ENCODE measurements around the gene FSIP1. TPM values are rescaled to one million over a fixed set of nuclear protein-coding genes. Genes with fewer than 3 reads are reported as not detected.

Gene FSIP1
- total RNA-seq, 1 experiment from 2014 or later = 0.79 TPM

DNA sequence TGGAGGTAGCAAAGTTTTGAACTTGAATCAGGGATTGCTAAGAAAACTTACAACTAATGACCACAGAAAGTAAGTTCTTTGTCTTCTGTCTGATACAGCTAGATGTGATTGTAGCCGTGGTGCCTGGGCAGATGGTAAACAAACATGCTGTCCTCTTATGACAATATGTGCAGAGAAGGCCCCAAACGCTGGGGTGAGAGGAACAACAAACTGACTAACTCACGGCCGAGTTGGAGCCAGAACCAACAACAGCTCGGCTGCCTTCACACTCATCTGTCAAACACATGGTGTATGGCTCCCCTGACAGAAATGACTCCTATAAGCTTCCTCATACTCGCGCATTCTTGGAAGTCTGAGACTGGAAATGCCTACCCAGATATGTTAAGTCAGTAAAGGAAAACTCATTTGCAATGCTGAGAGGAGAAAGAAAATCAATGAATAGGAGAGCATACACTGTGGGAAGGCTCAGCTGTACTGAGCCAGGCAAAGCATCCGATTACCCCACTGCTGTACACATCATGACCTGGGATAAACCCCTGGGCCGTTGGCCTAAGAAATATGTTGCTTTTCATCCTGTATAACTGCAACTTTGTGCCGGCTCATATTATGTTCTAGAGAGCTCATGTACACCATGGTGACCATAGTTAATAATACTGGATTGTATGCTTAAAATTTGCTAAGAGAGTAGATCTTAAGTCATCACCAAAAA is 196.1 kb downstream of the FSIP1 start:
- 0 out of 2 replicates have a peak overlapping the region, but pooled peaks have one; percentile 9 for H3K27ac ChIP-seq
- peaks cover 60% of the 10 kb centered on the region for H3K4me1 ChIP-seq (replicated peaks)
- DNase-seq (ENCODE audit: low read depth in 1 of 2, low spot score in 2 of 2) = peak; percentile 28 to 61
- H3K36me3 ChIP-seq = peaks cover 99% of the 10 kb centered on the region
- H3K9me3 ChIP-seq (replicated peaks) = 0 out of 2 replicates have a peak, but pooled peaks cover 3% of the 10 kb centered on the region
- H3K4me3 ChIP-seq = no peak overlapping the region
- H3K27me3 ChIP-seq (replicated peaks) = no peaks in the 10 kb centered on the region

GRCh38 chr15:39585871-39586301 is 196.8 kb downstream of the FSIP1 start:
- Histone ChIP-seq H3K4me3 (no peak overlapping the region), H3K27me3 (replicated peaks) (no peaks in the 10 kb centered on the region), H3K36me3 (peaks cover 99% of the 10 kb centered on the region), H3K27ac (0 out of 2 replicates have a peak overlapping the region, but pooled peaks have one; percentile 9), H3K9me3 (replicated peaks) (0 out of 2 replicates have a peak, but pooled peaks cover 3% of the 10 kb centered on the region), H3K4me1 (replicated peaks) (peaks cover 53% of the 10 kb centered on the region)
- DNase-seq (ENCODE audit: low read depth in 1 of 2, low spot score in 2 of 2) = peak in 1 of 2 experiments; percentile 9

GRCh38 chr15:39585389-39585841 is 197.2 kb downstream of the FSIP1 start:
- Histone ChIP-seq H3K36me3 (peaks cover 94% of the 10 kb centered on the region), H3K4me1 (replicated peaks) (peaks cover 55% of the 10 kb centered on the region), H3K4me3 (no peak overlapping the region), H3K27me3 (replicated peaks) (no peaks in the 10 kb centered on the region), H3K27ac (no peak overlapping the region), H3K9me3 (replicated peaks) (0 out of 2 replicates have a peak, but pooled peaks cover 3% of the 10 kb centered on the region)
- DNase-seq (ENCODE audit: low read depth in 1 of 2, low spot score in 2 of 2) = peak in 1 of 2 experiments; percentile 8

GRCh38 chr15:39584662-39585388 is 197.8 kb downstream of the FSIP1 start:
- peaks cover 59% of the 10 kb centered on the region for H3K4me1 ChIP-seq (replicated peaks)
- H3K36me3 ChIP-seq = peaks cover 88% of the 10 kb centered on the region
- no peak overlapping the region for H3K27ac ChIP-seq

DNA sequence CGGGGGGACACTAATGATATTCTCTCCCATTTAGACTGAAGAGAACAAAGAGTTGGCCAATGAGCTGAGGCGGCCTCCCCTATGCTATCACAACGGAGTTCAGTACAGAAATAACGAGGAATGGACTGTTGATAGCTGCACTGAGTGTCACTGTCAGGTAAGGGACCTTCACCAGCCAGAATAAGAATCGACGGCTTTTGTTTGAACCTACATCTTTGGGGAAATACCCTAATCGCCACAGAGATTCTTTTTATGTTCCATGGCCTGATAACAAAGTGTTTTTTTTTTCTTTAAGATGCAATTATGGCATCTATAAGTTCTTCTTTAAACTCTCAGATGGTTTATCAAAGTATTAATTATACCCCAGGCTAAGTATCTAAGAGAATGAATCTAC is 198.4 kb downstream of the FSIP1 start:
- H3K9me3 ChIP-seq (replicated peaks) = 0 out of 2 replicates have a peak, but pooled peaks cover 3% of the 10 kb centered on the region
- H3K36me3 ChIP-seq = peaks cover 83% of the 10 kb centered on the region
- H3K4me3 ChIP-seq = no peak overlapping the region; the same call in 1 of the 2 replicates
- H3K27me3 ChIP-seq (replicated peaks) = no peaks in the 10 kb centered on the region
- no peak for DNase-seq (ENCODE audit: low read depth in 1 of 2, low spot score in 2 of 2)
- peaks cover 65% of the 10 kb centered on the region for H3K4me1 ChIP-seq (replicated peaks)
- H3K27ac ChIP-seq = no peak overlapping the region

More at GRCh38 chr15:39584662-39585388, 197.8 kb downstream of the FSIP1 start:
- DNase-seq (ENCODE audit: low read depth in 1 of 2, low spot score in 2 of 2) = no peak
- no peaks in the 10 kb centered on the region for H3K27me3 ChIP-seq (replicated peaks)
- 0 out of 2 replicates have a peak, but pooled peaks cover 3% of the 10 kb centered on the region for H3K9me3 ChIP-seq (replicated peaks)
- H3K4me3 ChIP-seq = no peak overlapping the region

GRCh38 chr15:39583596-39584265 is 198.9 kb downstream of the FSIP1 start:
- Histone ChIP-seq H3K9me3 (replicated peaks) (0 out of 2 replicates have a peak, but pooled peaks cover 3% of the 10 kb centered on the region), H3K36me3 (peaks cover 77% of the 10 kb centered on the region), H3K27ac (no peak overlapping the region), H3K4me1 (replicated peaks) (peaks cover 70% of the 10 kb centered on the region), H3K4me3 (peak overlapping the region; percentile 65), H3K27me3 (replicated peaks) (no peaks in the 10 kb centered on the region)
- peak; percentile 23 to 54 for DNase-seq (ENCODE audit: low read depth in 1 of 2, low spot score in 2 of 2)

DNA sequence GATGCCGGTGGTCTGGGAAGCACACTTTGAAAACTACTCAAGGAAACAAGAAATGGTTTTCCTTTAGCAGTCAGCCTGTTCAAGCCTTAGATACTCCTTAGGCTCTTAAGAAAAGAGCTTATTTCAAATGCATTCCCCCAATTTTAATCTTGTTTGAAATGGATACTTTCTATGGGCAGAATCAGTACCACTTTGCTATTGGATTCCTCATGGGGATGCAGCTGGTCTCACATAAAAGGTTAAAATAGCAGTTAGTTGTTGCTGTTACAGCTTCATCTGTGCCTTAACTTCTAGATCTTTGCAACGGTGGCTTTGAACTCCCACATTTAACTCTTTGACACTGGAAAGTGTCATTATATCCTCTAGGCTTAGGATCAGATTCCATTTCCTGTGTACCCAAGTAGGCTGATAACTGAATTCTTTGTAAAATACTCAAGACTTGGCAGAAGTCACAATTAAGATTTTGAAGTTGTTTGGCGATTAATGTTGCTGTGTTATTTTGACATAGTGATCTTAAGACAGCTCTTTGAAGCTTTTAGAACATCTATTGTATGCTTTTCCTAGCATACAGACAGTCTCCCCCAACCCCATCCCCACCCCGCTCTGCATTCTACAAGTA is 199.6 kb downstream of the FSIP1 start:
- peak overlapping the region; percentile 65 for H3K4me3 ChIP-seq
- H3K27me3 ChIP-seq (replicated peaks) = no peaks in the 10 kb centered on the region
- 0 out of 2 replicates have a peak, but pooled peaks cover 3% of the 10 kb centered on the region for H3K9me3 ChIP-seq (replicated peaks)
- H3K36me3 ChIP-seq = peaks cover 71% of the 10 kb centered on the region
- no peak overlapping the region for H3K27ac ChIP-seq
- peak in 1 of 2 experiments; percentile 34 for DNase-seq (ENCODE audit: low read depth in 1 of 2, low spot score in 2 of 2)
- H3K4me1 ChIP-seq (replicated peaks) = peaks cover 76% of the 10 kb centered on the region

DNA sequence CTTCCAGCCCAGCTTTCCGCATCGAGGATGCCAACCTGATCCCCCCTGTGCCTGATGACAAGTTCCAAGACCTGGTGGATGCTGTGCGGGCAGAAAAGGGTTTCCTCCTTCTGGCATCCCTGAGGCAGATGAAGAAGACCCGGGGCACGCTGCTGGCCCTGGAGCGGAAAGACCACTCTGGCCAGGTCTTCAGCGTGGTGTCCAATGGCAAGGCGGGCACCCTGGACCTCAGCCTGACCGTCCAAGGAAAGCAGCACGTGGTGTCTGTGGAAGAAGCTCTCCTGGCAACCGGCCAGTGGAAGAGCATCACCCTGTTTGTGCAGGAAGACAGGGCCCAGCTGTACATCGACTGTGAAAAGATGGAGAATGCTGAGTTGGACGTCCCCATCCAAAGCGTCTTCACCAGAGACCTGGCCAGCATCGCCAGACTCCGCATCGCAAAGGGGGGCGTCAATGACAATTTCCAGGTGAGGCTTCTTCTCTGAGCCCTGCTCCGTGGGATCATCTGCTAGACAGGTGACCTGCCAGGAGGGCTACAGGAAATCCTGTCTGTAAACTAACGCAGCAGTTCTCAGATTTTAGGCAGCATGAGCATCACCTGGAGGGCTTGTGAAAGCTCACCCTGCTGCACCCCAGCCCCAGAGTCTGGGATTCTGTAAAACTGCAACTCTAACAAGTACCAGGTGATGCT is 200.2 kb downstream of the FSIP1 start:
- H3K36me3 ChIP-seq = peaks cover 64% of the 10 kb centered on the region
- H3K4me3 ChIP-seq = peak overlapping the region; percentile 65
- peaks cover 70% of the 10 kb centered on the region for H3K4me1 ChIP-seq (replicated peaks)
- H3K27me3 ChIP-seq (replicated peaks) = no peaks in the 10 kb centered on the region
- 0 out of 2 replicates have a peak, but pooled peaks cover 3% of the 10 kb centered on the region for H3K9me3 ChIP-seq (replicated peaks)
- H3K27ac ChIP-seq = no peak overlapping the region
- peak; percentile 41 to 56 for DNase-seq (ENCODE audit: low read depth in 1 of 2, low spot score in 2 of 2)

- DNase-seq (ENCODE audit: low read depth in 1 of 2, low spot score in 2 of 2) = peak; percentile 59 to 62
- peak overlapping the region; percentile 65 for H3K4me3 ChIP-seq
- H3K9me3 ChIP-seq (replicated peaks) = 0 out of 2 replicates have a peak, but pooled peaks cover 3% of the 10 kb centered on the region
- peaks cover 68% of the 10 kb centered on the region for H3K4me1 ChIP-seq (replicated peaks)
- no peak overlapping the region for H3K27ac ChIP-seq
- H3K36me3 ChIP-seq = peaks cover 58% of the 10 kb centered on the region
- no peaks in the 10 kb centered on the region for H3K27me3 ChIP-seq (replicated peaks)
Observed at GRCh38 chr15:39581793-39582285, 200.8 kb downstream of the FSIP1 start.

- Histone ChIP-seq H3K4me3 (peak overlapping the region; percentile 65), H3K36me3 (peaks cover 53% of the 10 kb centered on the region), H3K27me3 (replicated peaks) (no peaks in the 10 kb centered on the region), H3K9me3 (replicated peaks) (0 out of 2 replicates have a peak, but pooled peaks cover 3% of the 10 kb centered on the region), H3K27ac (peak overlapping the region; percentile 90), H3K4me1 (replicated peaks) (peaks cover 63% of the 10 kb centered on the region)
- DNase-seq (ENCODE audit: low read depth in 1 of 2, low spot score in 2 of 2) = peak in 1 of 2 experiments; percentile 57
Observed at GRCh38 chr15:39581242-39581792, 201.3 kb downstream of the FSIP1 start.

DNA sequence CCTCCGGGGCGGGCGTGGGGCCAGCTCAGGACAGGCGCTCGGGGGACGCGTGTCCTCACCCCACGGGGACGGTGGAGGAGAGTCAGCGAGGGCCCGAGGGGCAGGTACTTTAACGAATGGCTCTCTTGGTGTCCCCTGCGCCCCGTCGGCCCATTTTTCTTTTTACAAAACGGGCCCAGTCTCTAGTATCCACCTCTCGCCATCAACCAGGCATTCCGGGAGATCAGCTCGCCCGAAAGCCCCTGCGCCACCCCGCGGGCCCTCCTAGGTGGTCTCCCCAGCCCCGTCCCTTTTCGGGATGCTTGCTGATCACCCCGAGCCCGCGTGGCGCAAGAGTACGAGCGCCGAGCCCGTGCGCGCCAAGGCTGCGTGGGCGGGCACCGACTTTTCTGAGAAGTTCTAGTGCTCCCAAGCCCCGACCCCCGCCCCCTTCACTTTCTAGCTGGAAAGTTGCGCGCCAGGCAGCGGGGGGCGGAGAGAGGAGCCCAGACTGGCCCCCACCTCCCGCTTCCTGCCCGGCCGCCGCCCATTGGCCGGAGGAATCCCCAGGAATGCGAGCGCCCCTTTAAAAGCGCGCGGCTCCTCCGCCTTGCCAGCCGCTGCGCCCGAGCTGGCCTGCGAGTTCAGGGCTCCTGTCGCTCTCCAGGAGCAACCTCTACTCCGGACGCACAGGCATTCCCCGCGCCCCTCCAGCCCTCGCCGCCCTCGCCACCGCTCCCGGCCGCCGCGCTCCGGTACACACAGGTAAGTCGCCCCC is 202.0 kb downstream of the FSIP1 start, which contains the start of gene THBS1:
TSS of gene THBS1 (plus strand) at position 595 of the 757 bp plus-strand sequence. CDS start 779 bp downstream, outside the sequence.
- Histone ChIP-seq H3K9me3 (replicated peaks) (no peaks in the 10 kb centered on the region), H3K4me1 (replicated peaks) (peaks cover 56% of the 10 kb centered on the region), H3K36me3 (peaks cover 47% of the 10 kb centered on the region), H3K27ac (peak within 1 kb of the TSS; percentile 90), H3K27me3 (replicated peaks) (no peaks in the 10 kb centered on the region), H3K4me3 (peak within 1 kb of the TSS; percentile 65)
- peak; percentile 98 for DNase-seq (ENCODE audit: low read depth in 1 of 2, low spot score in 2 of 2)

All from SJSA1 (cell line).